Breast epithelium (tissue), 3 donors: ENCODE results near the gene IL22.

Experiments used
- CTCF ChIP-seq, 3 donors: fragments of 450-650 bp; IDR thresholded peaks; one replicate each; pipeline ENCODE4 v1.5.1; 2016 to 2017; ENCODE audit warnings: antibody characterized with exemption in 3 of 3, mild to moderate bottlenecking in 3 of 3, moderate library complexity in 3 of 3
- POLR2AphosphoS5 ChIP-seq, 3 donors: sonication (generic); formaldehyde crosslinking; IDR thresholded peaks; one replicate each; pipeline ENCODE4 v1.6.1; 2017; ENCODE audit warnings: antibody characterized with exemption in 3 of 3

- no peak for TF ChIP-seq CTCF (IDR thresholded peaks at IDR 0.05)
- no peak for TF ChIP-seq POLR2AphosphoS5 (IDR thresholded peaks at IDR 0.05)
Measured at GRCh38 chr12:68203460-68203875, 49.9 kb downstream of the IL22 start.
